Measurements from ENCODE around the gene CHRND. TPM values are rescaled to one million over a fixed set of nuclear protein-coding genes. Genes with fewer than 3 reads are reported as not detected.

CHRND gene
- not detected in 5 replicates for total RNA-seq (2022; extraction: Qiagen RNA extraction)

DNA sequence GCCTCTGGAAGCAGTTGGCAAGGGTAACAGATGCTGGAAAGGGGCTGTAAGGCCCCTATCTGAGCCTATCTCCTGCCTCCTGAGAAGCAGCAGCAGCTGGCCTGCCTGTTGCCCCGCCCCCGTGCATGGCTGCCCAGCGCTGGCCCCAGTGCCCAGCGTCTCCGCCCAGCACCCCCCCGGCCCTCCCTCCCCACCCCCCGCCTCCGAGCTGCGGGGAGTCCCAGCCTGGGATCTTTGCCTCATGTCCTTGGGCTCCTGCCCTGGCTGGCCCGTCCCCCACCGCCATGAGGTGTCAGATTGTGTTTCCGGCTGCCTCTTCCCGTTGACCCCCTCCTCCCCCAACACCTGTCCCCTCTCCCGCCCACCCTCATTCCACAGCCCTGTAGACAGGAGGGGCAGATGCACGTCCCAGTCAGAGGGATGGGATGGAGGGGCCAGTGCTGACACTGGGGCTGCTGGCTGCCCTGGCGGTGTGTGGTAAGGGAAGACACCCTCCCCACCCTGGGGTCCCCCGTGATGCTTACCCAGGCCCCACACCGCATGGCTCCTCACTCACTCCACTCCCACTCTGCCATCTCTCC, at the start of gene CHRND:
Gene CHRND, plus strand, starts transcription at position 370 of the 581 bp plus-strand sequence. Its CDS starts 56 bp downstream, at position 426.

DNA sequence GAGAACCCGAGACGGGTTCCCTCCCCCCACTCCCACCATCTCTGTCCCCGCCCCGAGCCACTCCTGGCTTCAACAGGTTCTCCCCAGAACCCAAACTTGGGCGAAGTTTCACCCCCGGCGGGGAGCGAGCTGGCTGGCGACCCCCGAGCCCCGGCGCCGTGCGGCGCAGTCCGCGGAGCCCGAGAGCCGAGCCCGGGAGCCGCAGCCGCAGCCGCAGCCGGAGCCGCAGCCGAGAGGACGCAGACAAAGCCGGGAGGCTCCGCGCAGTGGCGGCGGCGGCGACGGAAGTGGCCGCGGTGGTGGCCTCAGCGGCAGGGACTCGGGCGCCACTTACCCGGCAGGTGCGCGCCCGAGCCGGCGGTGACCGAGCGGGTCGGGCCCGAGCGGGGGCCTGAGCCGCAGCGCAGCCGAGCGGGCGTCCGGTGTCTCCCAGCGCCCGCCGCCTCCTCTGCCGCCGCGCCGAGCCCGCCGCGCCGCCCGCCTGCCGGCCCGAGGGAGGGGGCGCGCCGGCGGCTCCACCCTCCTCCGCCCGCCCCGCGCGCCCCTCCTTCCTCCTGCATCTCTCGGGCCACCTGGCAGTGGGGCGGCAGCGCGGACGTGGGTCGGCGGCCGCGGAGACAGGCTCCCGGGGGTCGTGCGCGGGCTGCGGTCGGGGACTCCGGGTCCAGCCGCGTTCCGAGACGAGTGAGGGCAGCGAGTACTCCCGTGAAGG, 38.4 kb upstream of the CHRND start, which contains the start of gene ECEL1:
Gene ECEL1, minus strand, starts transcription at position 450 of the 712 bp plus-strand sequence. CDS start 1,181 bp downstream, outside the sequence.

DNA sequence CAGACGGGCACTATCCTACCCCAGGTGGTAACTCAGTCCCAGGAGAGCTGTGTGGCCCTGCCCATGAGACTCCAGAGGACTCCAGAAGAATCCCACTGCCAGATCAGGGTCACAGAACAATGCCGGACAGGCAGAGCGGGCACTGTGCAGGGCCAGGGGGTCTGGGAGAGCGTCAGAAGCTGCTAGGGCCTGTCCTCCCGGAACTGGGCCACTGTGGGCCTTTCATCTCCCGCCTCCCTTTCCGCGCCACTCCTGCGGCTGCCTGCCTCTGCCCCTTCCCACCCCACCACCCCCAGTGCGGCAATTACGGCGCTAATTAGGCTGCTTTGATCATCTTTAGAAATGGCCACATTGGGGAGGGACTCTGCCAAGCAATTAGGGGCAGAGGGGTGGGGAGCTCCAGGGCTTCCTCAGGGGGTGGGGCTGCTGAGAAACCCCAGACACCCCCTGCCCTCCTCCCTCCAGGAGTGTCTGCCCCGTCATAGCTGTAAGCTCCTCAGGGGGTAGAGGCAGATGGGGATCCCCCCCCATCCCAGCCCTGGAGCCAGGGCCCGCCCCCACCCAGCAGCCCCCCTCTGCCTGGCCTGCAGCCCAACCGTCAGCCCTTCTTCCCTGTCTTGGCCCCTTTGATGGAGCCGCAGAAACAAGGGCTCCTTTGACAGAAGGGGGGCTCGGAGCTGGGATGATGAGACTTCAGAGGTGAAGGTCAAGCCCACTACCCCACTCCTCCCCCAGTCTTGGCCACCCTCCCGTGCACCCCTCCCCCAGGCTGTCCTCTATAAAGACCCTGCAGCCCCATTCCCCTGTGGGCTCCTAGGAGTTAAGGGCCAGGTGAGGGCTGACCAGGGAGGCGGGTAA, 6.2 kb upstream of the CHRND start, which contains the start of gene PRSS56:
Gene PRSS56, plus strand, starts transcription at position 808 of the 858 bp plus-strand sequence. CDS start 211 bp downstream, outside the sequence.

DNA sequence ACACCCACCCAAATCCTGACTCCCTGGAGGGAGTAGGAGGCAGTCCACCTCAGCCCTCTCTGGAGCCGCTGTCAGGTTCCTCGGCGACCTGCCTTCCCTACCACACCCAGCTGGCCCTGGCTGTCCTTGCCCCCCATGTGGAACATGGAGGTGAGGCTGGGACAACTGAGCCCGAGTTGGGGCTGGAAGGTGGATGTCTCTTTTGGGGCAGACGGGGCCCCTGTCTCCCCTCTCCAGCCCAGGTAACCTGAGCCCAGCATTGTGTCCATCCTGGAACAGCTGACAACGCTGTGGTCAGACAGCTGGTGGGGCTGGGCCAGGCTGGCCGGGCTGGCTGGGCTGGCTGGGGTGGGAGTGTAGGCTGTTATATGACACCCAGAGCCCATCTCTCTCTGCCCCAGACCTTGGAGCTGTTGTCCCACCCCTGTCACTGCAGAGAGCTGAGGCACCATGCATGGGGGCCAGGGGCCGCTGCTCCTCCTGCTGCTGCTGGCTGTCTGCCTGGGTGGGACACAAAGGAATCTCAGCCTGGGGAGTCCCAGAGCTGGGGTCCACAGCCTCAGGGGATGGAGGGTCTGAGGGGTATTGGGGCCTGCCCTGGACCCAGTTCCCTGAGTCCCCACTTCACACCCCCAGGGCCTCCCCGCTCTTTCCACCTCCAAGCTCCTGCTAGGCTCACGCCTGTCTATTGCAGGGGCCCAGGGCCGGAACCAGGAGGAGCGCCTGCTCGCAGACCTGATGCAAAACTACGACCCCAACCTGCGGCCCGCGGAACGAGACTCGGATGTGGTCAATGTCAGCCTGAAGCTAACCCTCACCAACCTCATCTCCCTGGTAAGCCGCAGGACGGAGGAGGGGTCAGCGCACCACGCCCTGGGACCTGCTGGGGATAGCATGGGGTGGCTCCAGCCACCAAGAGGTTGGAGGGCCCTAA, 13.6 kb downstream of the CHRND start, which contains the start of gene CHRNG:
Gene CHRNG, plus strand, starts transcription at position 395 of the 934 bp plus-strand sequence. Its CDS starts 56 bp downstream, at position 451.

DNA sequence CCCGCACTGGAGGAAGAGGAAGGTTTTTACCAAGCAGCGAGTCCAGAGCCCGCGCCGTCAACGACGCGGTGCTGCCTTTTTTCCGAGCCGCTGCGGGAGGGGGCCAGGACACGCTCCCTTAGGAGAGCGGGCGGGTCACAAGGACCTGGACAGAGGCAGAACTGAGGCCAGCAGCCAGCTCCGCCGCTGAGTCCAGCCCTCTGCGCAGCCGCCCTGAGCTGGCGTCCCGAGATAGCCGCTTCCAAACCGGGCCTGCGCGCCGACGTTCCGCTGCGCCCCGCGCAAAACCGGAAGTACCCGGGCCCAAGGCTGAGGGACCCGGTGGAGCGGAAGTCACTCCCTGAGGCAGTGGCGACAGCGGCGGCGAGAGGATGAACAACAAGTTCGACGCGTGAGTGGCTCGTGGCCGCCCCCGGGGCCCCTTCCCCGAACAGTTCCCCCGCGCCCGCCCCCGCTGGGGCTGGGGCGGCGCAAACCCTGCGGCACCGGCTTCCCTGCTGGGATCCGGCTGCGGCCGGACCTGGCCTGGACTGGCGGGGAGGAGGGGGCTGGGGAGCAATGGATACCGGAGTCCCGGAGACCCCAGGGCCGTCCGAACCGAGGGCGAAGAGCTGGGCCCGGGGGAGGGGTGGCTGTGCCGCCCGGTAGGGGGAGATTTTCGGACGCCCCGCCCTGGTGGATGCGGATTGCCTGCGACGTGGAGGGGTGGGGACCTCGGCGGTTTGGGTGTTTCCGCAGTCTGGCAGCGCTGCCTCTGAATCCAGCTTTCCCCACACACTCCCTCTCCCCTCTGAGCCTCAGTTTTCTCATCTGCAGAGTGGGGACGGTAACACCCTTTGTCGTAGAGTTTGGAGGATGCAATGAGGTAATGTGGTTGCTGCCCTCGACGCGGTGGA, 24.6 kb downstream of the CHRND start, which contains the start of the genes EIF4E2 and TIGD1:
Gene EIF4E2, plus strand, starts transcription at position 336 of the 896 bp plus-strand sequence. Its CDS starts 36 bp downstream, at position 372.
Gene TIGD1, minus strand, starts transcription at position 204 of the 896 bp plus-strand sequence. CDS start 675 bp downstream, outside the sequence.

Other genes starting within 250 kb of the CHRND start
- 9.3 to 13.2 TPM (median 12.1 TPM) in 5 replicates for gene ALPP, start 147.4 kb upstream of the CHRND start, total RNA-seq (2022; extraction: Qiagen RNA extraction)
- 0.31 to 0.38 TPM (median 0.36 TPM) in 5 replicates for gene ALPG, start 119.3 kb upstream of the CHRND start, total RNA-seq (2022; extraction: Qiagen RNA extraction)
- gene ALPI, start 70.0 kb upstream of the CHRND start, total RNA-seq (2022; extraction: Qiagen RNA extraction), result 0.05 TPM in 2 of 5 replicates, not detected in the others
- 0.09 to 0.37 TPM (median 0.15 TPM) in 5 replicates for gene ECEL1, start 38.3 kb upstream of the CHRND start, total RNA-seq (2022; extraction: Qiagen RNA extraction)
- 0.06 to 0.18 TPM (median 0.15 TPM) in 5 replicates for gene PRSS56, start 5.8 kb upstream of the CHRND start, total RNA-seq (2022; extraction: Qiagen RNA extraction)
- not detected in 5 replicates for gene CHRNG, start 13.5 kb downstream of the CHRND start, total RNA-seq (2022; extraction: Qiagen RNA extraction)
- 3.4 to 5.6 TPM (median 4.6 TPM) in 5 replicates for gene TIGD1, start 24.4 kb downstream of the CHRND start, total RNA-seq (2022; extraction: Qiagen RNA extraction)
- gene EIF4E2, start 24.5 kb downstream of the CHRND start, total RNA-seq (2022; extraction: Qiagen RNA extraction), result 82.3 to 175 TPM (median 87.7 TPM) in 5 replicates
- 3.3 to 5.0 TPM (median 4.3 TPM) in 5 replicates for gene EFHD1, start 107.4 kb downstream of the CHRND start, total RNA-seq (2022; extraction: Qiagen RNA extraction)
- gene GIGYF2, start 171.2 kb downstream of the CHRND start, total RNA-seq (2022; extraction: Qiagen RNA extraction), result 24.9 to 36.9 TPM (median 26.2 TPM) in 5 replicates